Karpas-422 (cell line): ENCODE measurements around the gene HES4. TPM values are rescaled to one million over a fixed set of nuclear protein-coding genes. Genes with fewer than 3 reads are reported as not detected.
"Not testable (repeated sequence)": the region's sequence is repeated elsewhere in the genome, so short reads cannot be mapped to it uniquely, and the experiment has no call there.

Source experiments
- DNase-seq: peaks from one replicate; pipeline ENCODE4 v3.0.0-alpha.2; 2015
- H2AFZ ChIP-seq: fragments of 200-600 bp; sonication (generic); 2 replicates; pipeline ENCODE4 v1.6.1; 2014; ENCODE audit warnings: antibody characterized with exemption, low read length, mixed read lengths
- H3K27ac ChIP-seq: fragments of 200-600 bp; sonication (generic); 2 replicates; pipeline ENCODE4 v1.5.1; 2014; ENCODE audit warnings: mild to moderate bottlenecking, low read length, moderate library complexity
- H3K27me3 ChIP-seq: fragments of 200-600 bp; sonication (generic); 2 replicates; pipeline ENCODE4 v1.6.1; 2014; ENCODE audit warnings: low read length, mixed read lengths
- H3K36me3 ChIP-seq: fragments of 200-600 bp; sonication (generic); 2 replicates; pipeline ENCODE4 v1.6.1; 2014; ENCODE audit warnings: low read length, mixed read lengths; ENCODE audit not compliant: insufficient read depth
- H3K4me1 ChIP-seq: fragments of 200-600 bp; sonication (generic); 2 replicates; pipeline ENCODE4 v1.6.1; 2014; ENCODE audit warnings: mild to moderate bottlenecking, low read length, mixed read lengths
- H3K4me2 ChIP-seq: fragments of 200-600 bp; sonication (generic); 2 replicates; pipeline ENCODE4 v1.6.1; 2014; ENCODE audit warnings: low read length, low read depth, mild to moderate bottlenecking; ENCODE audit not compliant: poor library complexity, severe bottlenecking
- H3K4me3 ChIP-seq: fragments of 200-600 bp; sonication (generic); 2 replicates; pipeline ENCODE4 v1.5.1; 2014; ENCODE audit warnings: mild to moderate bottlenecking, antibody characterized with exemption, low read length, mixed read lengths
- H3K79me2 ChIP-seq: fragments of 200-600 bp; sonication (generic); 2 replicates; pipeline ENCODE4 v1.6.1; 2014; ENCODE audit warnings: mild to moderate bottlenecking, low read length, mixed read lengths
- H3K9ac ChIP-seq: fragments of 200-600 bp; sonication (generic); 2 replicates; pipeline ENCODE4 v1.6.0; 2014; ENCODE audit warnings: low read length
- H3K9me2 ChIP-seq: fragments of 200-600 bp; sonication (generic), shearing (Covaris generic); replicated peaks from 2 replicates; pipeline ENCODE4 v1.6.0; 2014; ENCODE audit warnings: mild to moderate bottlenecking, low read length, moderate library complexity; ENCODE audit not compliant: insufficient read depth
- H3K9me3 ChIP-seq: fragments of 300-700, 200-600 bp; sonication (generic); 2 replicates; pipeline ENCODE4 v1.6.1; 2014; ENCODE audit warnings: low read length, mixed read lengths
- H4K20me1 ChIP-seq: fragments of 200-600 bp; sonication (generic); 2 replicates; pipeline ENCODE4 v1.6.1; 2014; ENCODE audit warnings: mild to moderate bottlenecking, antibody characterized with exemption, low read length, low read depth; ENCODE audit not compliant: insufficient read depth
- total RNA-seq: library from RNA; depleted of rRNA; stranded (reverse); fragments of >200 nt; shearing (Covaris generic); gene quantifications from 2 replicates; pipeline ENCODE4 v1.2.3, GENCODE V29; 2014; ENCODE audit warnings: low replicate concordance

HES4 gene
- total RNA-seq, 1 experiment from 2014 or later = not detected

GRCh38 chr1:1030867-1031658, 31.2 kb upstream of the HES4 start:
- Histone ChIP-seq H3K4me1 (peaks cover 14% of the 10 kb centered on the region), H4K20me1 (peaks cover 18% of the 10 kb centered on the region; the same call in 1 of the 2 replicates)
- H3K36me3 ChIP-seq, H3K27ac ChIP-seq, H3K4me3 ChIP-seq, DNase-seq, H3K79me2 ChIP-seq, H3K9me3 ChIP-seq, H3K9me2 ChIP-seq, H2AFZ ChIP-seq, H3K9ac ChIP-seq, H3K4me2 ChIP-seq, H3K27me3 ChIP-seq: not testable (repeated sequence)

- Histone ChIP-seq H3K79me2 (no peaks in the 10 kb centered on the region), H3K4me1 (peaks cover 9% of the 10 kb centered on the region), H3K9ac (no peak overlapping the region), H3K4me3 (no peak overlapping the region), H4K20me1 (peaks cover 29% of the 10 kb centered on the region; the same call in 1 of the 2 replicates), H2AFZ (no peak overlapping the region), H3K4me2 (no peak overlapping the region), H3K9me2 (no peaks in the 10 kb centered on the region), H3K36me3 (no peaks in the 10 kb centered on the region), H3K27ac (no peak overlapping the region), H3K9me3 (no peaks in the 10 kb centered on the region), H3K27me3 (no peaks in the 10 kb centered on the region)
- DNase-seq = no peak
Measured at GRCh38 chr1:1027791-1028190, 27.9 kb upstream of the HES4 start.

GRCh38 chr1:1026599-1027413, 26.9 kb upstream of the HES4 start:
- no peaks in the 10 kb centered on the region for H3K36me3 ChIP-seq
- no peak overlapping the region for H3K4me3 ChIP-seq
- no peaks in the 10 kb centered on the region for H3K79me2 ChIP-seq
- peaks cover 19% of the 10 kb centered on the region; the same call in 1 of the 2 replicates for H4K20me1 ChIP-seq
- H2AFZ ChIP-seq = no peak overlapping the region
- peaks cover 6% of the 10 kb centered on the region for H3K4me1 ChIP-seq
- H3K9me2 ChIP-seq = no peaks in the 10 kb centered on the region
- no peak overlapping the region for H3K9ac ChIP-seq
- DNase-seq = no peak
- H3K27ac ChIP-seq = no peak overlapping the region
- H3K27me3 ChIP-seq = no peaks in the 10 kb centered on the region
- no peaks in the 10 kb centered on the region for H3K9me3 ChIP-seq
- H3K4me2 ChIP-seq = no peak overlapping the region

GRCh38 chr1:1025730-1026129, 25.8 kb upstream of the HES4 start:
- no peaks in the 10 kb centered on the region for H3K36me3 ChIP-seq
- H3K79me2 ChIP-seq = no peaks in the 10 kb centered on the region
- peaks cover 20% of the 10 kb centered on the region; the same call in 1 of the 2 replicates for H4K20me1 ChIP-seq
- H3K9ac ChIP-seq = no peak overlapping the region
- H3K9me2 ChIP-seq = no peaks in the 10 kb centered on the region
- H3K27me3 ChIP-seq = no peaks in the 10 kb centered on the region
- H3K4me1 ChIP-seq = peaks cover 4% of the 10 kb centered on the region
- no peak for DNase-seq
- H3K4me2 ChIP-seq = no peak overlapping the region
- no peak overlapping the region for H3K27ac ChIP-seq
- H2AFZ ChIP-seq = no peak overlapping the region
- no peak overlapping the region for H3K4me3 ChIP-seq
- no peaks in the 10 kb centered on the region for H3K9me3 ChIP-seq

- no peaks in the 10 kb centered on the region for H3K79me2 ChIP-seq
Measured at GRCh38 chr1:1024771-1025699, 25.1 kb upstream of the HES4 start.

GRCh38 chr1:1024149-1024770, 24.4 kb upstream of the HES4 start:
- peaks cover 11% of the 10 kb centered on the region for H3K4me1 ChIP-seq
- no peak overlapping the region for H3K9ac ChIP-seq
- H3K9me2 ChIP-seq = no peaks in the 10 kb centered on the region
- no peak overlapping the region for H3K4me2 ChIP-seq
- no peak overlapping the region for H3K27ac ChIP-seq
- H3K9me3 ChIP-seq = no peaks in the 10 kb centered on the region
- H3K4me3 ChIP-seq = no peak overlapping the region
- no peaks in the 10 kb centered on the region for H3K36me3 ChIP-seq
- no peak for DNase-seq
- H4K20me1 ChIP-seq = peaks cover 20% of the 10 kb centered on the region; the same call in 1 of the 2 replicates
- H3K27me3 ChIP-seq = no peaks in the 10 kb centered on the region
- H2AFZ ChIP-seq = no peak overlapping the region
- no peaks in the 10 kb centered on the region for H3K79me2 ChIP-seq

More at GRCh38 chr1:1024771-1025699, 25.1 kb upstream of the HES4 start:
- H4K20me1 ChIP-seq = peaks cover 20% of the 10 kb centered on the region; the same call in 1 of the 2 replicates
- no peak overlapping the region for H2AFZ ChIP-seq
- H3K27me3 ChIP-seq = no peaks in the 10 kb centered on the region
- H3K4me2 ChIP-seq = no peak overlapping the region
- H3K4me3 ChIP-seq = no peak overlapping the region
- H3K9me3 ChIP-seq = no peaks in the 10 kb centered on the region
- H3K27ac ChIP-seq = no peak overlapping the region
- no peak for DNase-seq
- no peaks in the 10 kb centered on the region for H3K9me2 ChIP-seq
- no peaks in the 10 kb centered on the region for H3K36me3 ChIP-seq
- no peak overlapping the region for H3K9ac ChIP-seq
- H3K4me1 ChIP-seq = peaks cover 11% of the 10 kb centered on the region

GRCh38 chr1:1023700-1024099, 23.8 kb upstream of the HES4 start:
- Histone ChIP-seq H4K20me1 (peaks cover 20% of the 10 kb centered on the region; the same call in 1 of the 2 replicates), H3K9me2 (no peaks in the 10 kb centered on the region), H2AFZ (no peak overlapping the region), H3K27ac (no peak overlapping the region), H3K9ac (no peak overlapping the region), H3K4me1 (peaks cover 11% of the 10 kb centered on the region), H3K4me2 (no peak overlapping the region), H3K9me3 (no peaks in the 10 kb centered on the region), H3K36me3 (no peaks in the 10 kb centered on the region), H3K4me3 (no peak overlapping the region), H3K27me3 (no peaks in the 10 kb centered on the region), H3K79me2 (no peaks in the 10 kb centered on the region)
- no peak for DNase-seq
